Esophagus muscularis mucosa (tissue), 4 donors: ENCODE data around the gene CNTN3. TPM values are rescaled to one million over a fixed set of nuclear protein-coding genes. Genes with fewer than 3 reads are reported as not detected.

Source experiments
- DNase-seq: peaks from one replicate; pipeline ENCODE4 v3.0.0-alpha.2; 2017; ENCODE audit errors: extremely low spot score
- H3K27ac ChIP-seq, 4 donors: fragments of 200-600 bp; sonication (generic); replicated peaks in 1 of 4; 1 replicate in 3 of 4; 2 replicates in 1 of 4; pipeline ENCODE4 v1.5.1; 2016 to 2019; ENCODE audit warnings: mild to moderate bottlenecking in 1 of 4
- H3K27me3 ChIP-seq, 4 donors: fragments of 200-600 bp; sonication (generic); one replicate each; pipeline versions ENCODE4 v1.5.1 to v1.6.0; 2016 to 2019
- H3K36me3 ChIP-seq, 4 donors: fragments of 200-600 bp; sonication (generic); one replicate each; pipeline ENCODE4 v1.5.1; 2016 to 2019
- H3K4me1 ChIP-seq, 4 donors: fragments of 200-600 bp; sonication (generic); one replicate each; pipeline ENCODE4 v1.5.1; 2016 to 2019
- H3K4me3 ChIP-seq, 4 donors: fragments of 200-600 bp; sonication (generic); 1 replicate in 2 of 4; 2 replicates in 2 of 4; pipeline ENCODE4 v1.5.1; 2016 to 2019; ENCODE audit warnings: mild to moderate bottlenecking in 4 of 4, moderate library complexity in 1 of 4
- H3K9me3 ChIP-seq, 4 donors: fragments of 200-600 bp; sonication (generic); 1 replicate in 3 of 4; 2 replicates in 1 of 4; pipeline ENCODE4 v1.5.1; 2016 to 2019
- EP300 ChIP-seq: sonication (generic); formaldehyde crosslinking; IDR thresholded peaks from one replicate; pipeline ENCODE4 v1.6.1; 2017; ENCODE audit warnings: antibody characterized with exemption
- POLR2A ChIP-seq: fragments of 450-650 bp; IDR thresholded peaks from one replicate; pipeline ENCODE4 v1.6.1; 2017; ENCODE audit warnings: antibody characterized with exemption, moderate library complexity, mild to moderate bottlenecking, low read depth
- POLR2AphosphoS5 ChIP-seq, 2 donors: sonication (generic); formaldehyde crosslinking; IDR thresholded peaks; one replicate each; pipeline ENCODE4 v1.6.1; 2017; ENCODE audit warnings: antibody characterized with exemption in 2 of 2
- WGBS: methylation state at CpG from one replicate; pipeline ENCODE4 v1.1.5; 2018; 5-methylcytosine and 5-hydroxymethylcytosine counted together
- intact Hi-C: fragments of 100-400 bp; cut with DNase I; formaldehyde crosslinking; loops from one replicate; pipeline ENCODE4 v1.15.1; 2023
- total RNA-seq, 4 donors: library from RNA; depleted of rRNA; stranded (reverse); fragments of >200 nt; gene quantifications; one replicate each; pipeline versions ENCODE4 v1.1.0 to v1.2.1, GENCODE V29; 2016
- TF ChIP-seq, protein P1 (sequence below), 3 experiments: fragments of 200-600 bp in 2 of 3; fragments of 450-650 bp in 1 of 3; sonication (generic) in 2 of 3; IDR thresholded peaks; one replicate each; pipeline ENCODE4 v1.5.1; 2017 to 2019; ENCODE audit warnings: antibody characterized with exemption in 3 of 3, mild to moderate bottlenecking in 2 of 3, moderate library complexity in 1 of 3

CNTN3 gene
- total RNA-seq, 4 donors from 2014 or later = 0.91 to 1.4 (median 1.2) TPM

DNA sequence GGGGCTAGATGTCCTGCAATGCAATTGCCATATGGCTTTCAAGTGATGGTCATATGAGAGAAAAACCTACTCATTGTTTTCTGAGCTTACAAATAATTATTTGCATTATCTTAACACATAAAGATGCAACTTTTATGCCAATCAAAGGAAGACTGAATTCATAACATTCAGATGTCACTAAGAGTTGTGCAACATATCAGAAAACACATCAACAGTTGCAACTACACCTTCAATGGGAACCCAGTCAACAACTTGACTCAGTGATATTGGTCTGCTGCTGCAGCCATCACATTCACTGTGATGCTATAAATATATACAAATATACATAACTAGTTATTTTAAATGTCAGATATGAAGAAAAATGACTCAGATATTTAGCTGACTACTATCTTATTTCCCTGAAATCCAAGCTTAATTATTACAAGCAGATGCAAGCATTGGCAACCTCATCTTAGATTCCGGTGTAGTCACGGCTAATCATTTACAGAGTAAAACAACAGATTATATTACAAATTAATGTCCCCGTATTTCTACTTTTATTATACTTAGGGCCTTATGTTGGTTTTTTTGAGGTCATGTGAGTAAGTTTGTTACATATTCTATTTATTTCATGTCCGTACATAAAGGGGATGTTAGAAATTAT, 23.7 kb downstream of the CNTN3 start:
- DNase-seq = no peak
- Histone ChIP-seq H3K9me3 (no peaks in the 10 kb centered on the region), H3K27me3 (no peaks in the 10 kb centered on the region), H3K4me1 (no peaks in the 10 kb centered on the region), H3K27ac (no peak overlapping the region), H3K4me3 (no peak overlapping the region), H3K36me3 (no peaks in the 10 kb centered on the region)
- TF ChIP-seq EP300 (no peak), POLR2A (no peak), POLR2AphosphoS5 (IDR thresholded peaks at IDR 0.05) (no peak)
- TF ChIP-seq, protein P1, sequence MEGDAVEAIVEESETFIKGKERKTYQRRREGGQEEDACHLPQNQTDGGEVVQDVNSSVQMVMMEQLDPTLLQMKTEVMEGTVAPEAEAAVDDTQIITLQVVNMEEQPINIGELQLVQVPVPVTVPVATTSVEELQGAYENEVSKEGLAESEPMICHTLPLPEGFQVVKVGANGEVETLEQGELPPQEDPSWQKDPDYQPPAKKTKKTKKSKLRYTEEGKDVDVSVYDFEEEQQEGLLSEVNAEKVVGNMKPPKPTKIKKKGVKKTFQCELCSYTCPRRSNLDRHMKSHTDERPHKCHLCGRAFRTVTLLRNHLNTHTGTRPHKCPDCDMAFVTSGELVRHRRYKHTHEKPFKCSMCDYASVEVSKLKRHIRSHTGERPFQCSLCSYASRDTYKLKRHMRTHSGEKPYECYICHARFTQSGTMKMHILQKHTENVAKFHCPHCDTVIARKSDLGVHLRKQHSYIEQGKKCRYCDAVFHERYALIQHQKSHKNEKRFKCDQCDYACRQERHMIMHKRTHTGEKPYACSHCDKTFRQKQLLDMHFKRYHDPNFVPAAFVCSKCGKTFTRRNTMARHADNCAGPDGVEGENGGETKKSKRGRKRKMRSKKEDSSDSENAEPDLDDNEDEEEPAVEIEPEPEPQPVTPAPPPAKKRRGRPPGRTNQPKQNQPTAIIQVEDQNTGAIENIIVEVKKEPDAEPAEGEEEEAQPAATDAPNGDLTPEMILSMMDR (IDR thresholded peaks at IDR 0.05) = no peak
- WGBS = 82% methylated on average over 4 of the region's 4 CpGs
- intact Hi-C loops = no loop called here

DNA sequence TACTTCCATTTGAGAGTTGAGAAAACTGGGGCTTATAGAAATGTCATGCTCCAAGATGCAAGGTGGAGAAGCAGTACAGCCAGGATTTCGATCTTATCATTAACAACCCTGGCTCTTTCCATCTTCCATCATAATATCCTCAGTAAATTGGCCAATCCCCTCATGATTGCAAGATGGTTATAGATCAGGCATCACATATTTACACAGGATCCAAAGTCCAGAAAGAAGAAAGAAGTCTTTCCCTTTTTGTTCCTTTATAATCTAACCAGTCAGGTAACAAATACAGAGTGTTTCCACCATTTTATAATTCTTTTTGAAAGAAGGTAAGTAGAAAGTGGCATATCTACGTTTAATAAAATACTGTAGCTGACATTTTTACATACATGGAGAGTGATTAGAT, 29.7 kb downstream of the CNTN3 start:
- Histone ChIP-seq H3K27me3 (no peaks in the 10 kb centered on the region), H3K4me3 (no peak overlapping the region), H3K4me1 (no peaks in the 10 kb centered on the region), H3K9me3 (no peaks in the 10 kb centered on the region), H3K36me3 (no peaks in the 10 kb centered on the region), H3K27ac (no peak overlapping the region)
- TF ChIP-seq POLR2A (no peak), POLR2AphosphoS5 (IDR thresholded peaks at IDR 0.05) (no peak), EP300 (no peak)
- TF ChIP-seq, protein P1 (IDR thresholded peaks at IDR 0.05) = no peak
- intact Hi-C loops = no loop called here
- 95% methylated on average over 2 of the region's 2 CpGs for WGBS
- DNase-seq = no peak

DNA sequence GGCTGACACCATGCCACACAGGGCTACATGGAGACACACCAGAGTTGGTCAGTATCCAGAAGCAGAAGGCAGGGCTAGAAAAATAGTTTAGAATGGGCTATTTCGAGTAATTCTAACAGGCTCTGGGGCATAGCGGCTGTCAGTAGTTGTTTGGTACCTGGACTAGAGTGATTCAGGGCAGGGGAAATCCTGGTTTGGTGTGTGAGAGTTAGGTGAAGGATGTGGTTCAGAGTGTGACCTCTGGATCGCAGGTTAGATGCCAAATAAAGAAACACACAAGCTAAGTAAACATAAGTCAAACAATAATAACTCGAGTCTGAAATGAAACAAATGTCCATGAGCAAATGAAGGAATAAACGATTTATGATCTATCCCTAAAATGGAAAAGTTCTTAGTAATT, 31.5 kb downstream of the CNTN3 start:
- H3K27me3 ChIP-seq = no peaks in the 10 kb centered on the region
- intact Hi-C loops = no loop called here
- H3K4me3 ChIP-seq = no peak overlapping the region
- DNase-seq = no peak
- H3K4me1 ChIP-seq = no peaks in the 10 kb centered on the region
- no peak overlapping the region for H3K27ac ChIP-seq
- TF ChIP-seq, protein P1 (IDR thresholded peaks at IDR 0.05) = no peak
- TF ChIP-seq POLR2A = no peak
- TF ChIP-seq POLR2AphosphoS5 (IDR thresholded peaks at IDR 0.05) = no peak
- no peak for TF ChIP-seq EP300
- 82% methylated on average over 5 of the region's 5 CpGs for WGBS
- no peaks in the 10 kb centered on the region for H3K9me3 ChIP-seq
- H3K36me3 ChIP-seq = no peaks in the 10 kb centered on the region

DNA sequence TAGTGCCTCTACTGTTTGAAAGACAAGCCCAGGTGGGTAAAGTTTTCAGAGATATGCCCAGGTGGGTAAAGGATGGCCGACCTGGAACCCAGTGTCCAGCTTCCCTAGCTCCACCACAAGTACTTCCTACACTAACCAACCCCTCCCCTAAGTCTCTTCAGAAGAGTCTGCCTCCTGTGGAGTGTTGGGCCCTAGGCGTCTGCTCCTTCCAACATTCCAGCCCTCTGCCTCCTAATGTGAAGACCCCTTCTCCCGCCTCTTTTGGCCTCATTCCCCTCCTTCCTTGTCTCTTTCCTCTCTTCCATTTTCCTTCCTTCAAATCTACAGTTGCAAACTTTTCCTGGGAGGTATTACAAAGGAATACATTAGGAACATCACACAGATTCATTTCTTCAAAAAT, 38.6 kb downstream of the CNTN3 start:
- no peaks in the 10 kb centered on the region for H3K27me3 ChIP-seq
- H3K4me3 ChIP-seq = no peak overlapping the region
- DNase-seq = no peak
- H3K36me3 ChIP-seq = no peaks in the 10 kb centered on the region
- WGBS = 74% methylated on average over 3 of the region's 3 CpGs
- H3K4me1 ChIP-seq = no peaks in the 10 kb centered on the region
- no peak overlapping the region for H3K27ac ChIP-seq
- H3K9me3 ChIP-seq = no peaks in the 10 kb centered on the region
- TF ChIP-seq EP300 (no peak), POLR2AphosphoS5 (IDR thresholded peaks at IDR 0.05) (no peak), POLR2A (no peak)
- TF ChIP-seq, protein P1 (IDR thresholded peaks at IDR 0.05) = no peak
- intact Hi-C loops = no loop called here

DNA sequence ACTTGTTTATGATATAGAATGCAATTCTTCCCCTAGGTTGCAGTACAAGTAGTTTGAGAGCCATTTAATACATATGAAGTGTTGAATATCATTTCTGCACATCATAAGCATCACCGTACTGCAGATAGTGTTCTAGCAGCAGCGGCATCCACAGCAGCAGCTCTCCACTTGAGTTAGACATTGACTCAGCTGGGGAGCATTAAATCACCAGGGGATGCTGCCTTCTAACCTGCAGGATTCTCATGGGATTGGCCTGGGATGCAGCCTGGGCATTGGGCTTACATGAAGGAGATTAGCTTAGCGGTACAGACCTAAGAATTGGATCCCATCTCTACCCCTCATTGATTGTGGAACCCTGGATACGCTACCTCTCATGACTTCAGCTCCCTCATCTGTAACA, 43.3 kb downstream of the CNTN3 start:
- H3K9me3 ChIP-seq = peaks cover 0 to 9% (median 3%) of the 10 kb centered on the region in 4 donors
- whole genome bisulfite sequencing = 86% methylated on average over 4 of the region's 4 CpGs

More for the DNA sequence above, 43.3 kb downstream of the CNTN3 start:
- TF ChIP-seq POLR2AphosphoS5 (IDR thresholded peaks at IDR 0.05) = no peak
- no peak for TF ChIP-seq POLR2A
- TF ChIP-seq, protein P1 (IDR thresholded peaks at IDR 0.05) = no peak
- TF ChIP-seq EP300 = no peak
- intact Hi-C loops = no loop called here
- no peaks in the 10 kb centered on the region for H3K27me3 ChIP-seq
- H3K4me1 ChIP-seq = no peaks in the 10 kb centered on the region
- no peak overlapping the region for H3K27ac ChIP-seq
- H3K36me3 ChIP-seq = no peaks in the 10 kb centered on the region
- H3K4me3 ChIP-seq = no peak overlapping the region
- no peak for DNase-seq
